HepG2 (cell line): ENCODE results near the gene EMP2. TPM values are rescaled to one million over a fixed set of nuclear protein-coding genes. Genes with fewer than 3 reads are reported as not detected.

ENCODE experiments used
- BCLAF1 ChIP-seq: fragments of 450-650 bp; IDR thresholded peaks from 2 replicates; pipeline ENCODE4 v1.6.1; 2017; ENCODE audit warnings: mild to moderate bottlenecking
- CBX5 ChIP-seq: sonication (generic); formaldehyde crosslinking; IDR thresholded peaks from 2 replicates; pipeline ENCODE4 v1.4.0; 2020; ENCODE audit warnings: missing genetic modification reagents, borderline replicate concordance
- DNMT1 ChIP-seq: sonication (generic); formaldehyde crosslinking; IDR thresholded peaks from 2 replicates; pipeline ENCODE4 v1.5.1; 2020; ENCODE audit warnings: mild to moderate bottlenecking, missing genetic modification reagents
- E2F1 ChIP-seq: sonication (generic); formaldehyde crosslinking; IDR thresholded peaks from 2 replicates; pipeline ENCODE4 v1.5.0; 2020; ENCODE audit warnings: missing genetic modification reagents
- HNRNPL ChIP-seq: fragments of 200-400 bp; formaldehyde crosslinking; IDR thresholded peaks from 2 replicates; pipeline ENCODE4 v1.6.1; 2017; ENCODE audit warnings: mild to moderate bottlenecking, low read depth, low read length
- MEIS1 ChIP-seq: sonication (generic); formaldehyde crosslinking; IDR thresholded peaks from 2 replicates; pipeline ENCODE4 v1.9.0; 2021; ENCODE audit warnings: mild to moderate bottlenecking, missing genetic modification reagents, moderate library complexity, borderline replicate concordance
- MXD4 ChIP-seq: IDR thresholded peaks from 2 replicates; pipeline ENCODE4 v1.6.1; 2016; ENCODE audit warnings: mild to moderate bottlenecking, missing biosample characterization, missing genetic modification reagents
- PATZ1 ChIP-seq: sonication (generic); formaldehyde crosslinking; IDR thresholded peaks from 2 replicates; pipeline ENCODE4 v1.4.0; 2020; ENCODE audit warnings: missing genetic modification reagents
- PAWR ChIP-seq: sonication (generic); formaldehyde crosslinking; IDR thresholded peaks from 2 replicates; pipeline ENCODE4 v1.4.0; 2020; ENCODE audit warnings: missing genetic modification reagents, mild to moderate bottlenecking, borderline replicate concordance
- SP2 ChIP-seq: sonication (generic); formaldehyde crosslinking; IDR thresholded peaks from 2 replicates; pipeline ENCODE4 v1.5.1; 2020; ENCODE audit warnings: mild to moderate bottlenecking, missing genetic modification reagents
- TFAP4 ChIP-seq: sonication (generic); IDR thresholded peaks from 2 replicates; pipeline ENCODE4 v1.6.1; 2016; ENCODE audit warnings: low read depth, borderline replicate concordance
- THYN1 ChIP-seq: sonication (generic); formaldehyde crosslinking; IDR thresholded peaks from 2 replicates; pipeline ENCODE4 v1.8.1; 2023; ENCODE audit warnings: low read depth, mild to moderate bottlenecking, moderate library complexity, missing genetic modification reagents, borderline replicate concordance
- ZC3H13 ChIP-seq: sonication (generic); formaldehyde crosslinking; IDR thresholded peaks from 2 replicates; pipeline ENCODE4 v1.8.1; 2023; ENCODE audit warnings: mild to moderate bottlenecking, missing genetic modification reagents, moderate library complexity
- ZFP36L1 ChIP-seq: sonication (generic); formaldehyde crosslinking; IDR thresholded peaks from 2 replicates; pipeline ENCODE4 v1.8.0; 2022; ENCODE audit warnings: mild to moderate bottlenecking, missing genetic modification reagents, moderate library complexity
- ZNF253 ChIP-seq: sonication (generic); formaldehyde crosslinking; IDR thresholded peaks from 2 replicates; pipeline ENCODE4 v1.8.0; 2022; ENCODE audit warnings: mild to moderate bottlenecking, missing genetic modification reagents, borderline replicate concordance
- ZNF337 ChIP-seq: sonication (generic); formaldehyde crosslinking; IDR thresholded peaks from 2 replicates; pipeline ENCODE4 v1.5.1; 2020; ENCODE audit warnings: missing genetic modification reagents, low read depth, mild to moderate bottlenecking, borderline replicate concordance
- ZNF841 ChIP-seq: sonication (generic); formaldehyde crosslinking; IDR thresholded peaks from 2 replicates; pipeline ENCODE4 v1.8.1; 2023; ENCODE audit warnings: missing genetic modification reagents, borderline replicate concordance
- ZSCAN25 ChIP-seq: sonication (generic); formaldehyde crosslinking; IDR thresholded peaks from 2 replicates; pipeline ENCODE4 v1.8.0; 2022; ENCODE audit warnings: mild to moderate bottlenecking, missing genetic modification reagents
- ZSCAN9 ChIP-seq: IDR thresholded peaks from 2 replicates; pipeline ENCODE4 v1.6.1; 2016; ENCODE audit warnings: borderline replicate concordance
- polyA plus RNA-seq, 8 experiments: library from polyadenylated mRNA; depleted of rRNA in 3 of 8; stranded (reverse) in 7 of 8; unstranded in 1 of 8; fragments of >200 nt; fragmentation: Illumina TruSeq in 4 of 8; extraction: Trizol in 4 of 8; gene quantifications; 2 replicates each; pipeline versions ENCODE4 v1.2.1 to v1.2.3, GENCODE V29; 2011 to 2016; ENCODE audit warnings: low read depth in 4 of 8, missing spikeins in 1 of 8, mixed read lengths in 1 of 8; ENCODE audit not compliant: insufficient read depth in 1 of 8
- total RNA-seq, 5 experiments: library from RNA; depleted of rRNA; stranded (reverse); fragments of >200 nt; fragmentation: Illumina TruSeq; extraction: Trizol; gene quantifications; 2 replicates each; pipeline ENCODE4 v1.2.3, GENCODE V29; 2016; ENCODE audit warnings: low read depth in 1 of 5
- TF ChIP-seq, protein P1 (sequence below): IDR thresholded peaks from 2 replicates; pipeline ENCODE4 v1.6.1; 2016
- TF ChIP-seq, protein P2 (sequence below): sonication (generic); formaldehyde crosslinking; IDR thresholded peaks from 2 replicates; pipeline ENCODE4 v1.5.1; 2020; ENCODE audit warnings: missing genetic modification reagents, mild to moderate bottlenecking, borderline replicate concordance

The EMP2 gene
- total and polyA plus RNA-seq, 2 of the 13 experiments (the other 11 are each of a cell fraction or from before 2014, with no cell fraction given), result 24.6 to 91.2 TPM

DNA sequence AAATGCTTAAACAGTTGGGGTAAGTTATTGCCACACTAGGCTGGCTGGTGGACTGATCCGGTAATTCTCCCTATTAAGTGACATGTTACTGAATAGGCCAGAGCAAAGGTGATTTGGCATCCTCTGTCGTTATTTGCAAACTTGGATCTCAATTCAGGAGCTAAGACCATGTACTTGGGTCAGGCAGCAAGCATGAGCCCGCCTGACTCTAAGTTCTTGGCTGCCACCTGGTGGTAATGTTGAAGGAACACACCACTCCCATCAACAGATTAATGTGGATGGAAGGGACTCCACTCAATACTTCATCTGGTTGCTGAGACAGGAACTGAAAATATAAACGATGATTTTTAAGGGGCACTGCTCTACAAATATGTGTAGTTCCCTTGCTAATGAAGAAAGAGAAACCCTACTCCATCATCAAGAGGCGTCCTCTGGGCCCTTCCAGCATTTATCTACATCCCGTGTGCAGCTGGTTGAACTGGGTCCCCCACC, 70.8 kb downstream of the EMP2 start (continued):
- TF ChIP-seq TFAP4 (no peak), CBX5 (CRISPR knock-in tag) (no peak; the same call in 1 of the 2 replicates), BCLAF1 (no peak), HNRNPL (no peak), PAWR (CRISPR knock-in tag) (no peak), SP2 (CRISPR knock-in tag) (no peak), ZNF337 (CRISPR knock-in tag) (no peak), ZSCAN25 (no peak), E2F1 (no peak), ZFP36L1 (CRISPR knock-in tag) (no peak; the same call in 1 of the 2 replicates), PATZ1 (CRISPR knock-in tag) (0 out of 2 replicates have a peak, but pooled peaks have one; percentile 32), ZNF253 (no peak), ZC3H13 (no peak), THYN1 (CRISPR knock-in tag) (no peak), MXD4 (0 out of 2 replicates have a peak, but pooled peaks have one; percentile 62), DNMT1 (CRISPR knock-in tag) (no peak), MEIS1 (CRISPR knock-in tag) (peak; percentile 71; the same call in 1 of the 2 replicates), ZNF841 (CRISPR knock-in tag) (no peak), ZSCAN9 (CRISPR knock-in tag) (no peak)
- TF ChIP-seq, protein P1, sequence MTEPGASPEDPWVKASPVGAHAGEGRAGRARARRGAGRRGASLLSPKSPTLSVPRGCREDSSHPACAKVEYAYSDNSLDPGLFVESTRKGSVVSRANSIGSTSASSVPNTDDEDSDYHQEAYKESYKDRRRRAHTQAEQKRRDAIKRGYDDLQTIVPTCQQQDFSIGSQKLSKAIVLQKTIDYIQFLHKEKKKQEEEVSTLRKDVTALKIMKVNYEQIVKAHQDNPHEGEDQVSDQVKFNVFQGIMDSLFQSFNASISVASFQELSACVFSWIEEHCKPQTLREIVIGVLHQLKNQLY (CRISPR knock-in tag), result no peak
- TF ChIP-seq, protein P2, sequence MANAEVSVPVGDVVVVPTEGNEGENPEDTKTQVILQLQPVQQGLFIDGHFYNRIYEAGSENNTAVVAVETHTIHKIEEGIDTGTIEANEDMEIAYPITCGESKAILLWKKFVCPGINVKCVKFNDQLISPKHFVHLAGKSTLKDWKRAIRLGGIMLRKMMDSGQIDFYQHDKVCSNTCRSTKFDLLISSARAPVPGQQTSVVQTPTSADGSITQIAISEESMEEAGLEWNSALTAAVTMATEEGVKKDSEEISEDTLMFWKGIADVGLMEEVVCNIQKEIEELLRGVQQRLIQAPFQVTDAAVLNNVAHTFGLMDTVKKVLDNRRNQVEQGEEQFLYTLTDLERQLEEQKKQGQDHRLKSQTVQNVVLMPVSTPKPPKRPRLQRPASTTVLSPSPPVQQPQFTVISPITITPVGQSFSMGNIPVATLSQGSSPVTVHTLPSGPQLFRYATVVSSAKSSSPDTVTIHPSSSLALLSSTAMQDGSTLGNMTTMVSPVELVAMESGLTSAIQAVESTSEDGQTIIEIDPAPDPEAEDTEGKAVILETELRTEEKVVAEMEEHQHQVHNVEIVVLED (CRISPR knock-in tag), result peak; percentile 57; the same call in 1 of the 2 replicates
